Naive thymus-derived CD4-positive, alpha-beta T cell (primary cell): ENCODE results near the gene TSPOAP1. TPM values are rescaled to one million over a fixed set of nuclear protein-coding genes. Genes with fewer than 3 reads are reported as not detected.
A peak's percentile ranks its signal among the peaks of the same experiment; 100 is the strongest.

ENCODE experiments used
- ATAC-seq: fragments of 150-1000 bp; cut with Tn5 transposase; 2 replicates; pipeline ENCODE4 v1.10.0; 2021; ENCODE audit warnings: mild to moderate bottlenecking, moderate library complexity
- CTCF ChIA-PET: fragments of 350-600 bp; sonication (Branson Sonifier 250); formaldehyde crosslinking; loops from one replicate; lab custom pipeline; 2021; ENCODE audit warnings: antibody characterized with exemption; lab: Charles Lee
- POLR2A ChIA-PET: fragments of 350-600 bp; sonication (Branson Sonifier 250); formaldehyde crosslinking; loops from one replicate; lab custom pipeline; 2021; ENCODE audit warnings: antibody characterized with exemption, inconsistent platforms; lab: Charles Lee
- DNase-seq, 9 donors: peaks; one replicate each; pipeline versions ENCODE4 v3.0.0 to v3.0.0-alpha.2; 2020 to 2022; ENCODE audit warnings: mixed read lengths in 1 of 9
- H3K27ac ChIP-seq: one replicate; pipeline ENCODE4 v1.7.0; 2013; ENCODE audit warnings: mild to moderate bottlenecking, low read depth, low read length, moderate library complexity
- H3K27me3 ChIP-seq, 2 donors: one replicate each; pipeline ENCODE4 v1.7.0; 2013; ENCODE audit warnings: low read length in 2 of 2, mild to moderate bottlenecking in 2 of 2, moderate library complexity in 2 of 2; ENCODE audit not compliant: control insufficient read depth in 2 of 2, insufficient read depth in 2 of 2
- H3K36me3 ChIP-seq, 3 experiments: 1 replicate in 2 of 3; 2 replicates in 1 of 3; pipeline ENCODE4 v1.7.0; 2013; ENCODE audit warnings: low read length in 3 of 3, mild to moderate bottlenecking in 3 of 3, moderate library complexity in 1 of 3; ENCODE audit not compliant: insufficient read depth in 3 of 3, control insufficient read depth in 2 of 3
- H3K4me1 ChIP-seq, 2 donors: one replicate each; pipeline ENCODE4 v1.7.0; 2013; ENCODE audit warnings: low read length in 2 of 2, mild to moderate bottlenecking in 2 of 2, moderate library complexity in 1 of 2; ENCODE audit not compliant: control insufficient read depth in 2 of 2, insufficient read depth in 2 of 2
- H3K4me3 ChIP-seq: 2 replicates; pipeline ENCODE4 v1.7.0; 2013; ENCODE audit warnings: mild to moderate bottlenecking, low read length
- H3K9me3 ChIP-seq, 3 experiments: 1 replicate in 2 of 3; 2 replicates in 1 of 3; pipeline ENCODE4 v1.7.0; 2013; ENCODE audit warnings: low read length in 3 of 3; ENCODE audit not compliant: control insufficient read depth in 2 of 3
- H3K27ac Mint-ChIP-seq, 9 donors: one replicate each; pipeline ENCODE4 v1.8.0; 2020 to 2022; ENCODE audit warnings: mixed read lengths in 9 of 9, mild to moderate bottlenecking in 8 of 9, moderate library complexity in 5 of 9, inconsistent platforms in 2 of 9
- H3K27me3 Mint-ChIP-seq, 5 donors: one replicate each; pipeline ENCODE4 v1.8.0; 2021 to 2022; ENCODE audit warnings: mixed read lengths in 5 of 5, mild to moderate bottlenecking in 1 of 5
- H3K36me3 Mint-ChIP-seq, 5 donors: one replicate each; pipeline ENCODE4 v1.8.0; 2020 to 2022; ENCODE audit warnings: mixed read lengths in 5 of 5, mild to moderate bottlenecking in 3 of 5, inconsistent platforms in 1 of 5
- H3K4me1 Mint-ChIP-seq, 7 donors: one replicate each; pipeline ENCODE4 v1.8.0; 2020 to 2022; ENCODE audit warnings: mixed read lengths in 7 of 7, mild to moderate bottlenecking in 3 of 7, inconsistent platforms in 1 of 7
- H3K4me3 Mint-ChIP-seq, 10 donors: one replicate each; pipeline ENCODE4 v1.8.0; 2020 to 2022; ENCODE audit warnings: mild to moderate bottlenecking in 10 of 10, mixed read lengths in 10 of 10, moderate library complexity in 6 of 10, inconsistent platforms in 2 of 10
- H3K9me3 Mint-ChIP-seq, 11 donors: one replicate each; pipeline ENCODE4 v1.8.0; 2020 to 2022; ENCODE audit warnings: mixed read lengths in 11 of 11, mild to moderate bottlenecking in 4 of 11, inconsistent platforms in 1 of 11, moderate library complexity in 1 of 11
- intact Hi-C, 2 donors: fragments of 100-400 bp; cut with micrococcal nuclease; formaldehyde crosslinking; loops; one replicate each; pipeline ENCODE4 v1.15.1; 2023
- polyA plus RNA-seq, 2 donors: library from polyadenylated mRNA; unstranded; fragments of 300-500 nt; fragmentation: Illumina TruSeq; gene quantifications; one replicate each; pipeline ENCODE4 v1.2.3, GENCODE V29; 2021
- total RNA-seq, 6 experiments: library from RNA in 5 of 6; stranded (reverse) in 5 of 6; gene quantifications; 1 replicate in 5 of 6; 2 replicates in 1 of 6; pipeline ENCODE4 v1.2.3 and lab custom pipeline; 2021 to 2026

The TSPOAP1 gene
- total and polyA plus RNA-seq, 7 experiments from 2014 or later, result 0.20 to 62.5 (median 11.8) TPM

GRCh38 chr17:58338841-58339754 is 10.5 kb upstream of the TSPOAP1 start:
- peaks cover 3 to 61% (median 13%) of the 10 kb centered on the region in 5 donors for H3K36me3 Mint-ChIP-seq
- Histone ChIP-seq H3K4me3 (peak overlapping the region; percentile 98), H3K27me3 (no peaks in the 10 kb centered on the region), H3K4me1 (peaks cover 68 to 87% of the 10 kb centered on the region in 2 donors), H3K27ac (peak overlapping the region; percentile 98), H3K9me3 (no peaks in the 10 kb centered on the region), H3K36me3 (no peaks in the 10 kb centered on the region)
- H3K4me1 Mint-ChIP-seq, result peaks cover 61 to 94% (median 73%) of the 10 kb centered on the region in 7 donors
- H3K27ac Mint-ChIP-seq, result peak overlapping the region; percentile 89 to 100 (median 95)
- H3K9me3 Mint-ChIP-seq, result peaks cover 0 to 3% (median 0%) of the 10 kb centered on the region in 11 donors
- intact Hi-C loops, result loop anchor here (1.0 to 10.0 kb wide), 13 partner anchors 10 to 1742 kb away; partner anchors contain the start of genes CLTC (in 2 of the 2), SUPT4H1 (in 2 of the 2), DYNLL2 (in 1 of the 2) and MRPS23 (in 1 of the 2)
- ChIA-PET POLR2A (interaction anchor here (0.7 to 19.0 kb wide), 8 partner anchors 4 to 1456 kb away, joined by 3 to 792 read pairs (median 268); partner anchors contain the start of genes SRSF1, SUPT4H1 and TSPOAP1), CTCF (interaction anchor here (0.6 to 9.9 kb wide), 7 partner anchors 8 to 90 kb away, joined by 4 to 257 read pairs (median 6); partner anchors contain the start of genes SUPT4H1 and TSPOAP1)
- DNase-seq (peak in 7 of 9 donors; percentile 24 to 76 (median 40)), ATAC-seq (no peak)
- H3K27me3 Mint-ChIP-seq, result no peaks in the 10 kb centered on the region
- peak overlapping the region; percentile 86 to 100 (median 97) for H3K4me3 Mint-ChIP-seq

GRCh38 chr17:58338454-58338840 is 9.9 kb upstream of the TSPOAP1 start:
- ChIA-PET POLR2A (interaction anchor here (1.0 to 19.0 kb wide), 9 partner anchors 4 to 1736 kb away, joined by 3 to 792 read pairs (median 14); partner anchors contain the start of genes MRPS23, SRSF1, SUPT4H1 and TSPOAP1), CTCF (interaction anchor here (1.1 to 9.9 kb wide), 7 partner anchors 11 to 89 kb away, joined by 3 to 257 read pairs (median 6); partner anchors contain the start of genes SUPT4H1 and TSPOAP1)
- Mint-ChIP-seq H3K36me3 (peaks cover 3 to 55% (median 13%) of the 10 kb centered on the region in 5 donors), H3K27me3 (no peaks in the 10 kb centered on the region), H3K4me3 (peak overlapping the region; percentile 86 to 100 (median 97)), H3K9me3 (peaks cover 0 to 3% (median 0%) of the 10 kb centered on the region in 11 donors), H3K4me1 (peaks cover 55 to 93% (median 71%) of the 10 kb centered on the region in 7 donors), H3K27ac (peak overlapping the region; percentile 89 to 100 (median 95))
- Histone ChIP-seq H3K9me3 (no peaks in the 10 kb centered on the region), H3K27ac (peak overlapping the region; percentile 98), H3K27me3 (no peaks in the 10 kb centered on the region), H3K4me1 (peaks cover 66 to 83% of the 10 kb centered on the region in 2 donors), H3K36me3 (no peaks in the 10 kb centered on the region), H3K4me3 (peak overlapping the region; percentile 98)
- no peak for DNase-seq
- no peak for ATAC-seq
- intact Hi-C loops, result loop anchor here (1.0 to 10.0 kb wide), 13 partner anchors 9 to 1741 kb away; partner anchors contain the start of genes CLTC (in 2 of the 2), SUPT4H1 (in 2 of the 2), DYNLL2 (in 1 of the 2) and MRPS23 (in 1 of the 2)

- Mint-ChIP-seq H3K36me3 (peaks cover 3 to 52% (median 9%) of the 10 kb centered on the region in 5 donors), H3K27me3 (no peaks in the 10 kb centered on the region), H3K4me3 (peak overlapping the region; percentile 86 to 100 (median 97)), H3K9me3 (peaks cover 0 to 3% (median 0%) of the 10 kb centered on the region in 11 donors), H3K4me1 (peaks cover 52 to 90% (median 65%) of the 10 kb centered on the region in 7 donors), H3K27ac (peak overlapping the region; percentile 89 to 100 (median 95))
- H3K27me3 ChIP-seq, result no peaks in the 10 kb centered on the region
- H3K27ac ChIP-seq, result peak overlapping the region; percentile 98
- peaks cover 0 to 2% (median 0%) of the 10 kb centered on the region in 3 experiments for H3K36me3 ChIP-seq
- DNase-seq (peak; percentile 73 to 93 (median 85)), ATAC-seq (peak; percentile 88)
- CTCF ChIA-PET, result interaction anchor here (1.1 to 6.9 kb wide), 5 partner anchors 11 to 88 kb away, joined by 3 to 35 read pairs (median 10); partner anchors contain the start of genes SUPT4H1 and TSPOAP1
- peaks cover 59 to 77% of the 10 kb centered on the region in 2 donors for H3K4me1 ChIP-seq
- POLR2A ChIA-PET, result interaction anchor here (0.6 to 19.0 kb wide), 12 partner anchors 6 to 1739 kb away, joined by 3 to 792 read pairs (median 6); partner anchors contain the start of genes MRPS23, SRSF1, SUPT4H1 and TSPOAP1
- intact Hi-C loops, result loop anchor here (1.0 to 10.0 kb wide), 13 partner anchors 9 to 1741 kb away; partner anchors contain the start of genes CLTC (in 2 of the 2), SUPT4H1 (in 2 of the 2), DYNLL2 (in 1 of the 2) and MRPS23 (in 1 of the 2)
- peak overlapping the region; percentile 98 for H3K4me3 ChIP-seq
- H3K9me3 ChIP-seq, result no peaks in the 10 kb centered on the region
These were observed 9.2 kb upstream of the TSPOAP1 start for GRCh38 chr17:58337600-58338453.

- no peaks in the 10 kb centered on the region for H3K27me3 ChIP-seq
- peak overlapping the region; percentile 89 to 100 (median 95) for H3K27ac Mint-ChIP-seq
- no peak for ATAC-seq
- intact Hi-C loops, result loop anchor here (5.0 to 10.0 kb wide), 9 partner anchors 75 to 1740 kb away; partner anchors contain the start of genes CLTC (in 2 of the 2), DYNLL2 (in 1 of the 2), PRR11 (in 1 of the 2) and SKA2 (in 1 of the 2)
- peak overlapping the region; percentile 98 for H3K27ac ChIP-seq
- H3K4me1 Mint-ChIP-seq, result peaks cover 47 to 84% (median 59%) of the 10 kb centered on the region in 7 donors
- H3K9me3 Mint-ChIP-seq, result peaks cover 0 to 4% (median 0%) of the 10 kb centered on the region in 11 donors
- peaks cover 0 to 6% (median 0%) of the 10 kb centered on the region in 3 experiments for H3K36me3 ChIP-seq
- peaks cover 4 to 49% (median 8%) of the 10 kb centered on the region in 5 donors for H3K36me3 Mint-ChIP-seq
- peaks cover 0 to 2% (median 0%) of the 10 kb centered on the region in 5 donors for H3K27me3 Mint-ChIP-seq
- ChIA-PET CTCF (interaction anchor here (1.0 to 6.9 kb wide), 6 partner anchors 7 to 29 kb away, joined by 3 to 35 read pairs (median 16); partner anchors contain the start of genes SUPT4H1 and TSPOAP1), POLR2A (interaction anchor here (0.5 to 19.0 kb wide), 13 partner anchors 6 to 1738 kb away, joined by 3 to 792 read pairs (median 5); partner anchors contain the start of genes MRPS23, SRSF1, SUPT4H1 and TSPOAP1)
- peak overlapping the region; percentile 98 for H3K4me3 ChIP-seq
- DNase-seq, result peak in 7 of 9 donors; percentile 27 to 67 (median 52)
- H3K4me3 Mint-ChIP-seq, result peak overlapping the region; percentile 86 to 100 (median 97)
- no peaks in the 10 kb centered on the region for H3K9me3 ChIP-seq
- peaks cover 54 to 71% of the 10 kb centered on the region in 2 donors for H3K4me1 ChIP-seq
These were observed 8.6 kb upstream of the TSPOAP1 start for GRCh38 chr17:58337210-58337599.
